Heart left ventricle (tissue), 16 donors: ENCODE measurements around the gene UBA6. TPM values are rescaled to one million over a fixed set of nuclear protein-coding genes. Genes with fewer than 3 reads are reported as not detected.

Experiments used
- ATAC-seq, 4 donors: fragments of 200-7000 bp; cut with Tn5 transposase; one replicate each; pipeline ENCODE4 v1.9.1; 2020 to 2022; ENCODE audit warnings: moderate library complexity in 4 of 4, mild to moderate bottlenecking in 3 of 4, moderate number of reproducible peaks in 1 of 4
- DNase-seq, 5 donors: peaks; one replicate each; pipeline ENCODE4 v3.0.0-alpha.2; 2020
- H3K27ac ChIP-seq, 12 donors: fragments of 200-600 bp; sonication (generic) in 4 of 12; one replicate each; pipeline versions ENCODE4 v1.5.0 to v1.8.0; 2016 to 2022; ENCODE audit warnings: mild to moderate bottlenecking in 2 of 12
- H3K27me3 ChIP-seq, 9 donors: fragments of 200-600 bp; sonication (generic) in 2 of 9; one replicate each; pipeline versions ENCODE4 v1.5.1 to v1.8.0; 2016 to 2022; ENCODE audit warnings: mild to moderate bottlenecking in 3 of 9
- H3K36me3 ChIP-seq, 9 donors: fragments of 200-600 bp; sonication (generic) in 2 of 9; one replicate each; pipeline versions ENCODE4 v1.5.0 to v1.8.0; 2018 to 2022; ENCODE audit warnings: mild to moderate bottlenecking in 2 of 9
- H3K4me1 ChIP-seq, 12 donors: fragments of 200-600 bp; sonication (generic) in 4 of 12; one replicate each; pipeline versions ENCODE4 v1.5.0 to v1.8.0; 2016 to 2022; ENCODE audit warnings: mild to moderate bottlenecking in 3 of 12
- H3K4me3 ChIP-seq, 12 donors: fragments of 200-600 bp; sonication (generic) in 4 of 12; one replicate each; pipeline versions ENCODE4 v1.5.0 to v1.8.0; 2017 to 2022; ENCODE audit warnings: mild to moderate bottlenecking in 9 of 12, moderate library complexity in 4 of 12
- H3K9me3 ChIP-seq, 12 donors: fragments of 200-600 bp; sonication (generic) in 4 of 12; one replicate each; pipeline versions ENCODE4 v1.5.0 to v1.8.0; 2016 to 2022; ENCODE audit warnings: mild to moderate bottlenecking in 1 of 12
- POLR2A ChIP-seq, 2 donors: fragments of 450-650 bp; IDR thresholded peaks; one replicate each; pipeline ENCODE4 v1.6.1; 2017; ENCODE audit warnings: antibody characterized with exemption in 2 of 2, mild to moderate bottlenecking in 2 of 2, moderate library complexity in 2 of 2
- WGBS, 4 donors: extraction: QIAGEN DNeasy Blood & Tissue Kit in 2 of 4; methylation state at CpG; one replicate each; pipeline versions ENCODE4 v1.1.5 to v1.1.7; 2013 to 2018; 5-methylcytosine and 5-hydroxymethylcytosine counted together
- intact Hi-C, 10 donors: fragments of 100-400 bp; cut with DNase I; formaldehyde crosslinking; loops; one replicate each; pipeline versions ENCODE4 v1.11.1 to v1.14.2; 2022
- polyA plus RNA-seq, 2 donors: library from polyadenylated mRNA; stranded (reverse); fragments of 200-250 nt; gene quantifications; one replicate each; pipeline ENCODE4 v1.2.3, GENCODE V29; 2013
- total RNA-seq, 9 donors: library from RNA; depleted of rRNA in 2 of 9; stranded (reverse); fragments of >200 nt in 2 of 9; fragmentation: NEBNext Ultra II Directional in 3 of 9; extraction: Animal tissue kit (Norgen Biotek cat#: 25700) in 3 of 9; gene quantifications; one replicate each; pipeline versions ENCODE4 v1.1.0 to v1.2.4, GENCODE V29; 2016 to 2023
- TF ChIP-seq, protein P1 (sequence below), 12 donors: fragments of 200-600 bp; sonication (generic) in 4 of 12; IDR thresholded peaks; one replicate each; pipeline versions ENCODE4 v1.5.0 to v1.8.0; 2018 to 2022; ENCODE audit warnings: antibody characterized with exemption in 12 of 12, mild to moderate bottlenecking in 5 of 12
- donor health status: ischemic (EF 13 %, LVEDD 7.1; RV severe dilation, severe dysfunction).
- donor health status: healthy with polysubstance abuse.
- donor health status: DM: no; HTN: yes; CAD: no.
- donor health status: DM: no; HTN: no; CAD: no.
- donor health status: ischemic (EF 25% LVEDD 6.9; RV normal size, moderate dysfunction).
- donor health status: ischemic (EF 25% LVEDD 5.7; RV mildly dilated, moderate dysfunction).
- donor health status: healthy.
- donor health status: DM: yes; HTN: yes; CAD: no.
- donor health status: ischemic (EF 35%, LVEDD 5.7; RV mildly dilated, moderate dysfunction).
- donor health status: nonischemic (EF 11% LVEDD 7.7; RV severe dilation, severe dysfunction).
- donor health status: DM: yes; HTN: yes; CAD: no.
- donor health status: PGD.
- donor health status: ischemic (EF 29% LVEDD 5.4; RV normal size, mild dysfunction).
- donor health status: nonischemic (EF 23%, LVEDD 6.1; RV moderate dilation, normal function).

UBA6 gene
- total and polyA plus RNA-seq, 11 donors, result 3.1 to 35.3 (median 19.7) TPM

GRCh38 chr4:67660418-67660817 is 40.5 kb downstream of the UBA6 start:
- WGBS, 4 donors, result 86 to 98% (median 98%) methylated on average over 4 of the region's 4 CpGs
- Histone ChIP-seq H3K4me1 (no peaks in the 10 kb centered on the region), H3K4me3 (no peak overlapping the region), H3K9me3 (peaks cover 0 to 15% (median 0%) of the 10 kb centered on the region in 12 donors), H3K27me3 (no peaks in the 10 kb centered on the region), H3K36me3 (peaks cover 6 to 86% (median 67%) of the 10 kb centered on the region in 9 donors), H3K27ac (no peak overlapping the region)
- ATAC-seq (no peak), DNase-seq (no peak)
- TF ChIP-seq, protein P1, sequence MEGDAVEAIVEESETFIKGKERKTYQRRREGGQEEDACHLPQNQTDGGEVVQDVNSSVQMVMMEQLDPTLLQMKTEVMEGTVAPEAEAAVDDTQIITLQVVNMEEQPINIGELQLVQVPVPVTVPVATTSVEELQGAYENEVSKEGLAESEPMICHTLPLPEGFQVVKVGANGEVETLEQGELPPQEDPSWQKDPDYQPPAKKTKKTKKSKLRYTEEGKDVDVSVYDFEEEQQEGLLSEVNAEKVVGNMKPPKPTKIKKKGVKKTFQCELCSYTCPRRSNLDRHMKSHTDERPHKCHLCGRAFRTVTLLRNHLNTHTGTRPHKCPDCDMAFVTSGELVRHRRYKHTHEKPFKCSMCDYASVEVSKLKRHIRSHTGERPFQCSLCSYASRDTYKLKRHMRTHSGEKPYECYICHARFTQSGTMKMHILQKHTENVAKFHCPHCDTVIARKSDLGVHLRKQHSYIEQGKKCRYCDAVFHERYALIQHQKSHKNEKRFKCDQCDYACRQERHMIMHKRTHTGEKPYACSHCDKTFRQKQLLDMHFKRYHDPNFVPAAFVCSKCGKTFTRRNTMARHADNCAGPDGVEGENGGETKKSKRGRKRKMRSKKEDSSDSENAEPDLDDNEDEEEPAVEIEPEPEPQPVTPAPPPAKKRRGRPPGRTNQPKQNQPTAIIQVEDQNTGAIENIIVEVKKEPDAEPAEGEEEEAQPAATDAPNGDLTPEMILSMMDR (IDR thresholded peaks at IDR 0.05), result no peak
- TF ChIP-seq POLR2A (IDR thresholded peaks at IDR 0.05), result no peak
- intact Hi-C loops, result no loop called here

GRCh38 chr4:67659065-67659464 is 41.9 kb downstream of the UBA6 start:
- WGBS, 4 donors, result 92 to 100% (median 97%) methylated on average over 2 of the region's 2 CpGs
- peaks cover 6 to 80% (median 54%) of the 10 kb centered on the region in 9 donors for H3K36me3 ChIP-seq
- intact Hi-C loops, result no loop called here

GRCh38 chr4:67658302-67658701 is 42.7 kb downstream of the UBA6 start:
- H3K36me3 ChIP-seq, result peaks cover 6 to 80% (median 46%) of the 10 kb centered on the region in 9 donors
- TF ChIP-seq, protein P1 (IDR thresholded peaks at IDR 0.05), result no peak
- TF ChIP-seq POLR2A (IDR thresholded peaks at IDR 0.05), result no peak
- DNase-seq, result no peak
- H3K27me3 ChIP-seq, result no peaks in the 10 kb centered on the region
- no peak for ATAC-seq
- H3K9me3 ChIP-seq, result peaks cover 0 to 21% (median 0%) of the 10 kb centered on the region in 12 donors
- H3K4me3 ChIP-seq, result no peak overlapping the region
- 66 to 99% (median 97%) methylated on average over 3 of the region's 3 CpGs for WGBS, 4 donors
- no peak overlapping the region for H3K27ac ChIP-seq
- no peaks in the 10 kb centered on the region for H3K4me1 ChIP-seq
- intact Hi-C loops, result no loop called here

More at GRCh38 chr4:67659065-67659464, 41.9 kb downstream of the UBA6 start:
- Histone ChIP-seq H3K4me1 (no peaks in the 10 kb centered on the region), H3K27me3 (no peaks in the 10 kb centered on the region), H3K9me3 (peaks cover 0 to 21% (median 0%) of the 10 kb centered on the region in 12 donors), H3K4me3 (no peak overlapping the region), H3K27ac (no peak overlapping the region)
- ATAC-seq, result no peak
- TF ChIP-seq POLR2A (IDR thresholded peaks at IDR 0.05), result no peak
- TF ChIP-seq, protein P1 (IDR thresholded peaks at IDR 0.05), result no peak
- DNase-seq, result no peak

- peaks cover 0 to 11% (median 0%) of the 10 kb centered on the region in 12 donors for H3K9me3 ChIP-seq
- TF ChIP-seq, protein P1 (IDR thresholded peaks at IDR 0.05), result no peak
- TF ChIP-seq POLR2A (IDR thresholded peaks at IDR 0.05), result no peak
- peaks cover 0 to 67% (median 26%) of the 10 kb centered on the region in 9 donors for H3K36me3 ChIP-seq
- no peak for DNase-seq
- intact Hi-C loops, result no loop called here
- H3K4me1 ChIP-seq, result no peaks in the 10 kb centered on the region
- no peak overlapping the region for H3K4me3 ChIP-seq
- no peaks in the 10 kb centered on the region for H3K27me3 ChIP-seq
- no peak for ATAC-seq
- no peak overlapping the region for H3K27ac ChIP-seq
These were observed 49.4 kb downstream of the UBA6 start for GRCh38 chr4:67651536-67651935.
